ENCODE results near the gene RERG.

DNA sequence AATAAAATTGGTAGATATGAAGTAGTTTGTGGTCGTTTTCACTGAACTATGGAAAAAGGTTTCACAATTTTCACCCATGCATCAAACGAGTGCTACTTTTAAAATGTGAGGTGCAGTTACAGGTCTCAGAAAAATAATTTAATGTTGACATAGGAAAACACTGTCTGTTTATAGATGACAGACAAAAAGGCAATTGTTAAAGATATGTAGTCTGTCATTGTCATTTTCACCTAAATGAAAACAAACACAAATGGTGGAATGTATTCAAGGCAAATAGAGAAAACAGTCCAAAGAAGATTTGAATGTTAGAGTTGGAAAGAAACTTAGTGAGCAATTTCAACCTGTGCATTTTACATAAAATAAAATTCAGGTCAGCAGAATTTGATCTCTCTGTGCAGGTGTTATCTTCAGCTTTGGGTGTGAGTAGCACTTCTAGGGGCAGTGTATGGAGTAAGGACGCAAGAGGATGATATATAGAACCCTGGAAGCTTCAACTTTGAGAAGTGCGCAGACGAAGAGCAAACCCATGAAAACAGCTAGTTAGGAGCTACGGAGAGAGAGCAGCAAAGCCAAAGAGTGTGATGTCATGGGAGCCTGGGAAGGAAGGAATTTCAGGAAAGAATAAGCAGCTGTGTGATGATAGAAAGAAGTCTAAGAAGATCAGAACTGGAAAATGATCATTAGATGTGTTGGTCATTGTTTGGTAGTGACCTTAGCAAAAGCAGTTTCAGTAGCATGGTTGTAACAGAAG, 6.2 kb downstream of the RERG start:
- TF ChIP-seq, protein P1, sequence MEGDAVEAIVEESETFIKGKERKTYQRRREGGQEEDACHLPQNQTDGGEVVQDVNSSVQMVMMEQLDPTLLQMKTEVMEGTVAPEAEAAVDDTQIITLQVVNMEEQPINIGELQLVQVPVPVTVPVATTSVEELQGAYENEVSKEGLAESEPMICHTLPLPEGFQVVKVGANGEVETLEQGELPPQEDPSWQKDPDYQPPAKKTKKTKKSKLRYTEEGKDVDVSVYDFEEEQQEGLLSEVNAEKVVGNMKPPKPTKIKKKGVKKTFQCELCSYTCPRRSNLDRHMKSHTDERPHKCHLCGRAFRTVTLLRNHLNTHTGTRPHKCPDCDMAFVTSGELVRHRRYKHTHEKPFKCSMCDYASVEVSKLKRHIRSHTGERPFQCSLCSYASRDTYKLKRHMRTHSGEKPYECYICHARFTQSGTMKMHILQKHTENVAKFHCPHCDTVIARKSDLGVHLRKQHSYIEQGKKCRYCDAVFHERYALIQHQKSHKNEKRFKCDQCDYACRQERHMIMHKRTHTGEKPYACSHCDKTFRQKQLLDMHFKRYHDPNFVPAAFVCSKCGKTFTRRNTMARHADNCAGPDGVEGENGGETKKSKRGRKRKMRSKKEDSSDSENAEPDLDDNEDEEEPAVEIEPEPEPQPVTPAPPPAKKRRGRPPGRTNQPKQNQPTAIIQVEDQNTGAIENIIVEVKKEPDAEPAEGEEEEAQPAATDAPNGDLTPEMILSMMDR (IDR thresholded peaks at IDR 0.05) = no peak
- TF ChIP-seq POLR2A (IDR thresholded peaks at IDR 0.05) (no peak), EP300 (IDR thresholded peaks at IDR 0.05) (no peak)

Data from upper lobe of left lung (tissue), 4 donors.